Measurements from ENCODE around the gene CIRBP. TPM values are rescaled to one million over a fixed set of nuclear protein-coding genes. Genes with fewer than 3 reads are reported as not detected.

Gene CIRBP
- total and polyA plus RNA-seq, 2 of the 13 experiments (the other 11 are each of a cell fraction or from before 2014, with no cell fraction given) = 133 to 140 TPM

GRCh38 chr19:1315470-1316166 lies 46.5 kb downstream of the CIRBP start (continued):
- no peak for TF ChIP-seq ZXDC (CRISPR knock-in tag; IDR thresholded peaks at IDR 0.05)
- TF ChIP-seq ZMAT5 (CRISPR knock-in tag; IDR thresholded peaks at IDR 0.05; ENCODE audit: borderline replicate concordance, low read depth) = no peak
- TF ChIP-seq ZNF672 (CRISPR knock-in tag; IDR thresholded peaks at IDR 0.05) = no peak
- TF ChIP-seq ZNF143 (CRISPR knock-in tag; IDR thresholded peaks at IDR 0.05) = no peak
- no peak for TF ChIP-seq HES4 (CRISPR knock-in tag; IDR thresholded peaks at IDR 0.05; ENCODE audit: borderline replicate concordance)
- no peak for TF ChIP-seq PAWR (CRISPR knock-in tag; IDR thresholded peaks at IDR 0.05; ENCODE audit: borderline replicate concordance)
- TF ChIP-seq THYN1 (CRISPR knock-in tag; IDR thresholded peaks at IDR 0.05; ENCODE audit: borderline replicate concordance, low read depth) = no peak
- no peak for TF ChIP-seq ZNF691 (CRISPR knock-in tag; IDR thresholded peaks at IDR 0.05; ENCODE audit: borderline replicate concordance, low read depth)
- TF ChIP-seq CENPT (CRISPR knock-in tag; IDR thresholded peaks at IDR 0.05; ENCODE audit: low read depth) = 0 out of 2 replicates have a peak, but pooled peaks have one; percentile 55
- TF ChIP-seq SATB2 (CRISPR knock-in tag; IDR thresholded peaks at IDR 0.05) = no peak
- no peak for TF ChIP-seq AKAP8 (CRISPR knock-in tag; IDR thresholded peaks at IDR 0.05)
- peak; percentile 20; the same call in 1 of the 2 replicates for TF ChIP-seq ZNF772 (CRISPR knock-in tag; IDR thresholded peaks at IDR 0.05)
- TF ChIP-seq KIAA2018 (CRISPR knock-in tag; IDR thresholded peaks at IDR 0.05; ENCODE audit: borderline replicate concordance) = no peak
- TF ChIP-seq REL (CRISPR knock-in tag; conservative IDR thresholded peaks at IDR 0.05) = no peak
- no peak for TF ChIP-seq NFRKB (IDR thresholded peaks at IDR 0.05)
- TF ChIP-seq NONO (IDR thresholded peaks at IDR 0.05) = no peak
- TF ChIP-seq NONO (CRISPR knock-in tag; conservative IDR thresholded peaks at IDR 0.05) = peak; percentile 54; the same call in 1 of the 2 replicates
- no peak for TF ChIP-seq ZNF432 (CRISPR knock-in tag; IDR thresholded peaks at IDR 0.05; ENCODE audit: borderline replicate concordance)

Data from HepG2 (cell line).